A673 (cell line): Measurements from ENCODE around the gene IL1RAPL1.

Experiments
- CTCF ChIP-seq: fragments of 300-800, 200-600 bp; sonication (generic); conservative IDR thresholded peaks from 2 replicates; pipeline ENCODE4 v1.5.1; 2017; ENCODE audit warnings: low read depth, mild to moderate bottlenecking, antibody characterized with exemption, low read length, moderate library complexity, mixed read lengths
- EZH2 ChIP-seq: fragments of 200-600 bp; sonication (generic); IDR thresholded peaks from 2 replicates; pipeline ENCODE4 v1.6.1; 2017; ENCODE audit warnings: borderline replicate concordance, low read depth, mild to moderate bottlenecking, mixed read lengths, antibody characterized with exemption, low read length; ENCODE audit not compliant: poor library complexity, severe bottlenecking

DNA sequence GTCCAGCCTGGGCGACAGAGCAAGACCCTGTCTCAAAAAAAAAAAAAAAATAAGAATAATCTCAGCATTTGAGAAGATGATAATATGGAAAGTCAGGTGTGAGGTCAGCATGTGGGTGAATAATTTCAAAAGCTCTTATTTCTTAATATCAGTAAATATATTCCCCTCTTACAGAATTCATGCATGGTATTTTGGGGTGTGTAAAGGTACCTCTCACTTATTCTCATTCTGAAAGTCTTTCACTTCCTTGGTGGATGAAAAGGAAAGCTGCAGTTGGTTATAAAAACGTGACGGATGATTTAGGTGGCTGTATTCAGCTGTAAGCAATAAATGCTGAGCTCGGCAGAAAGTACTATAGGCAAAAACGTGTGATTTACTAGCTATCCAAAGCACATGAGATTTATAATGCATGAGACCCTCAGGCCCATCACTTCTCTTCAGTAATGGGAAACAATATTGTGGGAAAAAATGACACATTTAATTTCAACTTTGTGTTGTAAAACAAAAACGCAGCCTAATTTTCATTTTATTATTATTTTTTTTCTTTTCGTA, 1275.0 kb downstream of the IL1RAPL1 start:
- TF ChIP-seq CTCF (no peak), EZH2 (no peak)
